ENCODE data around the gene ACOX2. TPM values are rescaled to one million over a fixed set of nuclear protein-coding genes. Genes with fewer than 3 reads are reported as not detected.

Gene ACOX2
- total and polyA plus RNA-seq, 2 of the 8 experiments (the other 6 are each of a cell fraction or from before 2014, with no cell fraction given): 3.2 to 9.2 TPM

DNA sequence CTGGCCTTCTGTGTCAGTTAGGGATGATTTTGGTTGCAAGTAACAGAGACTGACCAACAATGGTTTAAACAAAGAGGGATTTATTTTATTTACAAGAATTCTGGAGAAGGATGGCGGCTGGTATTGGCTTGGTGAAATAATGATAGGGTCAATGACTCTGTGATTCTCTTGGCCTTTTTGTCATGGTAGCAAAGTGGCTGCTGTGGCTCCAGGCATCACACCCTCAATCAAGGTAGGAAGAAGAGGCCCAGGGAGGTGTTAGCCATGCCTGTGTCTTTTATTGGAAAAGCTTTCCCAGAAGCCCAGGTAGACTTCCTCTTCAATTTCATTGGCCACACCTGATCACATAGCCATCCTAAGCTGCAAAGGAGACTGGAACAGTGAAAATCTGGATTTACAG is 27.1 kb upstream of the ACOX2 start:
- Histone ChIP-seq H3K9ac (replicated peaks in 1 of 4; ENCODE audit: extremely low read depth in 1 of 4, low read depth in 3 of 4, low read length in 3 of 4) (no peak overlapping the region), H4K91ac (replicated peaks; ENCODE audit: insufficient read length, low read length) (no peak overlapping the region), H3K79me1 (ENCODE audit: low read depth, low read length) (no peaks in the 10 kb centered on the region), H2BK5ac (ENCODE audit: low read depth, low read length) (no peak overlapping the region), H3K18ac (ENCODE audit: extremely low read depth, low read length) (no peak overlapping the region), H3K14ac (ENCODE audit: insufficient read length) (no peak overlapping the region), H3K27me3 (replicated peaks in 1 of 4; ENCODE audit: control insufficient read depth in 3 of 4, extremely low read depth in 1 of 4, insufficient read depth in 3 of 4, low read length in 3 of 4) (peaks cover 0 to 2% (median 0%) of the 10 kb centered on the region in 4 experiments; a peak in 2 of 7 replicates), H2BK120ac (replicated peaks; ENCODE audit: low read depth, low read length) (no peak overlapping the region), H3K79me2 (ENCODE audit: control insufficient read depth in 1 of 2, insufficient read depth in 2 of 2, low read length in 2 of 2) (no peaks in the 10 kb centered on the region), H3K4me3 (ENCODE audit: extremely low read depth in 1 of 4, insufficient read depth in 2 of 4, low read depth in 3 of 4, low read length in 4 of 4) (no peak overlapping the region), H3K27ac (ENCODE audit: low read depth, low read length) (no peak overlapping the region), H3K23me2 (ENCODE audit: low read depth, low read length) (no peaks in the 10 kb centered on the region; the same call in 1 of the 2 replicates), H2BK20ac (ENCODE audit: low read length) (no peak overlapping the region; the same call in 1 of the 2 replicates), H2BK12ac (ENCODE audit: low read depth, low read length) (peak overlapping the region; percentile 82), H2AFZ (ENCODE audit: low read length) (no peak overlapping the region), H4K8ac (ENCODE audit: extremely low read depth, insufficient read depth, low read length) (no peak overlapping the region), H3K23ac (ENCODE audit: insufficient read length) (no peak overlapping the region), H4K20me1 (replicated peaks in 1 of 2; ENCODE audit: control insufficient read depth in 1 of 2, insufficient read depth in 2 of 2, low read length in 2 of 2) (no peaks in the 10 kb centered on the region), H2BK15ac (ENCODE audit: low read length) (no peak overlapping the region), H4K5ac (ENCODE audit: insufficient read length, low read depth, low read length) (no peak overlapping the region), H3K36me3 (ENCODE audit: control insufficient read depth in 2 of 4, insufficient read depth in 4 of 4, low read length in 3 of 4) (no peaks in the 10 kb centered on the region), H3K56ac (replicated peaks; ENCODE audit: insufficient read length, low read depth, low read length) (no peak overlapping the region), H3K4ac (replicated peaks; ENCODE audit: insufficient read length, low read depth, low read length) (no peak overlapping the region), H3K9me3 (ENCODE audit: insufficient read depth in 2 of 2, low read depth in 1 of 2, low read length in 1 of 2) (no peaks in the 10 kb centered on the region), H2AK5ac (ENCODE audit: low read depth, low read length) (no peak overlapping the region), H3K4me1 (replicated peaks in 1 of 4; ENCODE audit: control insufficient read depth in 3 of 4, insufficient read depth in 4 of 4, low read length in 3 of 4) (peaks cover 9 to 26% (median 18%) of the 10 kb centered on the region in 4 experiments), H3K4me2 (ENCODE audit: insufficient read depth in 1 of 2, low read depth in 2 of 2, low read length in 2 of 2) (no peak overlapping the region)
- no peak for TF ChIP-seq RBBP5 (IDR thresholded peaks at IDR 0.05; ENCODE audit: borderline replicate concordance, low read depth, low read length)
- no peak for TF ChIP-seq RNF2 (IDR thresholded peaks at IDR 0.05; ENCODE audit: borderline replicate concordance, low read depth, low read length, missing control alignments, poor library complexity, severe bottlenecking)
- TF ChIP-seq TCF12 (IDR thresholded peaks at IDR 0.05; ENCODE audit: low read depth, low read length): no peak
- TF ChIP-seq POLR2AphosphoS5 (IDR thresholded peaks at IDR 0.05; ENCODE audit: low read depth, low read length): no peak
- TF ChIP-seq CREB1 (IDR thresholded peaks at IDR 0.05): no peak
- no peak for TF ChIP-seq RXRA (IDR thresholded peaks at IDR 0.05; ENCODE audit: insufficient read depth, low read depth, low read length)
- no peak for TF ChIP-seq SUZ12 (IDR thresholded peaks at IDR 0.05; ENCODE audit: low read length)
- TF ChIP-seq KDM1A (IDR thresholded peaks at IDR 0.05; ENCODE audit: borderline replicate concordance, low read length): peak; percentile 61; the same call in 1 of the 2 replicates
- ChIA-PET POLR2A (ENCODE audit: partially characterized antibody) (no interaction called here), CTCF (ENCODE audit: partially characterized antibody) (interaction anchor here (0.6 to 40.0 kb wide), 5 partner anchors 19 to 138 kb away, joined by 3 to 994 read pairs (median 3); partner anchors contain the start of gene FAM107A)
- DNase-seq (ENCODE audit: low read depth in 1 of 2, low spot score in 2 of 2) (no peak), FAIRE-seq (no peak)
- 100% methylated on average over 1 of the region's 1 CpG; no CpG with 5 or more reads in 1 of the 2 experiments for whole genome bisulfite sequencing, 2 experiments (ENCODE audit: extremely low coverage in 1 of 2, insufficient coverage in 1 of 2, insufficient read length in 1 of 2, insufficient replicate concordance in 2 of 2, low coverage in 1 of 2, low lambda C conversion rate in 2 of 2, missing lambda C conversion rate in 1 of 2)

Data from H1 (cell line).